Inferior parietal cortex (tissue), 1 donor: Measurements from ENCODE around the gene CALML4.

ENCODE experiments used
- DNase-seq: peaks from one replicate; pipeline ENCODE4 v3.0.0-alpha.2; 2016; ENCODE audit errors: extremely low spot score

Gene CALML4

GRCh38 chr15:68143785-68144184 lies 61.3 kb downstream of the CALML4 start:
- DNase-seq = no peak

- DNase-seq = no peak
Measured at GRCh38 chr15:68143129-68143528, 62.0 kb downstream of the CALML4 start.
